Ovary (tissue), 3 donors: ENCODE results near the gene AGT.

Experiments used
- CTCF ChIP-seq, 3 donors: fragments of 450-650 bp in 2 of 3; fragments of 200-600 bp in 1 of 3; IDR thresholded peaks; one replicate each; pipeline versions ENCODE4 v1.5.1 to v1.8.0; 2016 to 2022; ENCODE audit warnings: antibody characterized with exemption in 3 of 3, mild to moderate bottlenecking in 1 of 3
- EP300 ChIP-seq: sonication (generic); formaldehyde crosslinking; IDR thresholded peaks from one replicate; pipeline ENCODE4 v1.6.1; 2017; ENCODE audit warnings: antibody characterized with exemption
- POLR2A ChIP-seq: fragments of 450-650 bp; IDR thresholded peaks from one replicate; pipeline ENCODE4 v1.6.1; 2017; ENCODE audit warnings: antibody characterized with exemption, mild to moderate bottlenecking, moderate library complexity
- donor health status: DM: no; HTN: no; CAD: no.

- TF ChIP-seq CTCF (IDR thresholded peaks at IDR 0.05) (no peak), POLR2A (no peak), EP300 (no peak)
Observed at GRCh38 chr1:230707732-230708630, 5.9 kb downstream of the AGT start.
